ENCODE results near the gene SPZ1.
"Not testable (repeated sequence)": the region's sequence is repeated elsewhere in the genome, so short reads cannot be mapped to it uniquely, and the experiment has no call there.

Gene SPZ1

GRCh38 chr5:80299601-80300000 lies 20.2 kb upstream of the SPZ1 start:
- Histone ChIP-seq H3K9me3 (ENCODE audit: control insufficient read depth, insufficient read depth, low read depth, low read length) (peaks cover 9% of the 10 kb centered on the region), H3K27ac (ENCODE audit: low read depth, low read length) (no peak overlapping the region), H3K27me3 (ENCODE audit: control insufficient read depth, insufficient read depth, low read length) (no peaks in the 10 kb centered on the region)

GRCh38 chr5:80300125-80300524 lies 19.7 kb upstream of the SPZ1 start:
- H3K36me3 ChIP-seq (ENCODE audit: control insufficient read depth, insufficient read depth, low read length): no peaks in the 10 kb centered on the region
- H3K4me3 ChIP-seq (ENCODE audit: low read depth, low read length): no peak overlapping the region
- no peak overlapping the region for H3K27ac ChIP-seq (ENCODE audit: low read depth, low read length)
- H3K9ac ChIP-seq (ENCODE audit: low read length): no peak overlapping the region
- no peaks in the 10 kb centered on the region; the same call in 1 of the 2 replicates for H3K4me1 ChIP-seq (ENCODE audit: control insufficient read depth, insufficient read depth, low read length)
- peaks cover 9% of the 10 kb centered on the region for H3K9me3 ChIP-seq (ENCODE audit: control insufficient read depth, insufficient read depth, low read depth, low read length)
- H3K27me3 ChIP-seq (ENCODE audit: control insufficient read depth, insufficient read depth, low read length): no peaks in the 10 kb centered on the region

More at GRCh38 chr5:80299601-80300000, 20.2 kb upstream of the SPZ1 start:
- H3K36me3 ChIP-seq (ENCODE audit: control insufficient read depth, insufficient read depth, low read length): no peaks in the 10 kb centered on the region
- no peaks in the 10 kb centered on the region; the same call in 1 of the 2 replicates for H3K4me1 ChIP-seq (ENCODE audit: control insufficient read depth, insufficient read depth, low read length)
- no peak overlapping the region for H3K9ac ChIP-seq (ENCODE audit: low read length)
- H3K4me3 ChIP-seq (ENCODE audit: low read depth, low read length): no peak overlapping the region

- H3K9ac ChIP-seq (ENCODE audit: low read length); H3K9me3 ChIP-seq (ENCODE audit: control insufficient read depth, insufficient read depth, low read depth, low read length); H3K4me1 ChIP-seq (ENCODE audit: control insufficient read depth, insufficient read depth, low read length); H3K27me3 ChIP-seq (ENCODE audit: control insufficient read depth, insufficient read depth, low read length); H3K36me3 ChIP-seq (ENCODE audit: control insufficient read depth, insufficient read depth, low read length); H3K4me3 ChIP-seq (ENCODE audit: low read depth, low read length); H3K27ac ChIP-seq (ENCODE audit: low read depth, low read length): not testable (repeated sequence)
Observed at GRCh38 chr5:80300796-80301195, 19.0 kb upstream of the SPZ1 start.

- H3K4me1 ChIP-seq (ENCODE audit: control insufficient read depth, insufficient read depth, low read length); H3K4me3 ChIP-seq (ENCODE audit: low read depth, low read length); H3K9ac ChIP-seq (ENCODE audit: low read length); H3K27ac ChIP-seq (ENCODE audit: low read depth, low read length); H3K27me3 ChIP-seq (ENCODE audit: control insufficient read depth, insufficient read depth, low read length); H3K36me3 ChIP-seq (ENCODE audit: control insufficient read depth, insufficient read depth, low read length); H3K9me3 ChIP-seq (ENCODE audit: control insufficient read depth, insufficient read depth, low read depth, low read length): not testable (repeated sequence)
Observed at GRCh38 chr5:80301342-80301741, 18.5 kb upstream of the SPZ1 start.

- peaks cover 12% of the 10 kb centered on the region for H3K9me3 ChIP-seq (ENCODE audit: control insufficient read depth, insufficient read depth, low read depth, low read length)
- no peak overlapping the region for H3K4me3 ChIP-seq (ENCODE audit: low read depth, low read length)
- H3K9ac ChIP-seq (ENCODE audit: low read length): no peak overlapping the region
- H3K36me3 ChIP-seq (ENCODE audit: control insufficient read depth, insufficient read depth, low read length): no peaks in the 10 kb centered on the region
- no peaks in the 10 kb centered on the region for H3K27me3 ChIP-seq (ENCODE audit: control insufficient read depth, insufficient read depth, low read length)
- H3K4me1 ChIP-seq (ENCODE audit: control insufficient read depth, insufficient read depth, low read length): no peaks in the 10 kb centered on the region; the same call in 1 of the 2 replicates
- no peak overlapping the region for H3K27ac ChIP-seq (ENCODE audit: low read depth, low read length)
Observed at GRCh38 chr5:80302636-80303035, 17.2 kb upstream of the SPZ1 start.

GRCh38 chr5:80308526-80308925 lies 11.3 kb upstream of the SPZ1 start:
- Histone ChIP-seq H3K4me1 (ENCODE audit: control insufficient read depth, insufficient read depth, low read length) (no peaks in the 10 kb centered on the region; the same call in 1 of the 2 replicates), H3K9me3 (ENCODE audit: control insufficient read depth, insufficient read depth, low read depth, low read length) (peaks cover 22% of the 10 kb centered on the region), H3K4me3 (ENCODE audit: low read depth, low read length) (no peak overlapping the region), H3K27me3 (ENCODE audit: control insufficient read depth, insufficient read depth, low read length) (no peaks in the 10 kb centered on the region), H3K36me3 (ENCODE audit: control insufficient read depth, insufficient read depth, low read length) (no peaks in the 10 kb centered on the region), H3K9ac (ENCODE audit: low read length) (no peak overlapping the region), H3K27ac (ENCODE audit: low read depth, low read length) (no peak overlapping the region)

GRCh38 chr5:80309871-80310665 lies 9.7 kb upstream of the SPZ1 start:
- Histone ChIP-seq H3K36me3 (ENCODE audit: control insufficient read depth, insufficient read depth, low read length) (no peaks in the 10 kb centered on the region), H3K27me3 (ENCODE audit: control insufficient read depth, insufficient read depth, low read length) (no peaks in the 10 kb centered on the region), H3K4me3 (ENCODE audit: low read depth, low read length) (no peak overlapping the region), H3K9ac (ENCODE audit: low read length) (no peak overlapping the region), H3K4me1 (ENCODE audit: control insufficient read depth, insufficient read depth, low read length) (no peaks in the 10 kb centered on the region; the same call in 1 of the 2 replicates), H3K27ac (ENCODE audit: low read depth, low read length) (no peak overlapping the region), H3K9me3 (ENCODE audit: control insufficient read depth, insufficient read depth, low read depth, low read length) (peaks cover 22% of the 10 kb centered on the region)

- Histone ChIP-seq H3K27ac (ENCODE audit: low read depth, low read length) (no peak overlapping the region), H3K4me3 (ENCODE audit: low read depth, low read length) (no peak overlapping the region), H3K36me3 (ENCODE audit: control insufficient read depth, insufficient read depth, low read length) (no peaks in the 10 kb centered on the region), H3K4me1 (ENCODE audit: control insufficient read depth, insufficient read depth, low read length) (no peaks in the 10 kb centered on the region), H3K9ac (ENCODE audit: low read length) (no peak overlapping the region), H3K27me3 (ENCODE audit: control insufficient read depth, insufficient read depth, low read length) (no peaks in the 10 kb centered on the region), H3K9me3 (ENCODE audit: control insufficient read depth, insufficient read depth, low read depth, low read length) (peaks cover 8% of the 10 kb centered on the region; the same call in 1 of the 2 replicates)
Observed at GRCh38 chr5:80315244-80315643, 4.6 kb upstream of the SPZ1 start.

- H3K9ac ChIP-seq (ENCODE audit: low read length): no peak overlapping the region
- H3K27ac ChIP-seq (ENCODE audit: low read depth, low read length): no peak overlapping the region
- no peaks in the 10 kb centered on the region for H3K9me3 ChIP-seq (ENCODE audit: control insufficient read depth, insufficient read depth, low read depth, low read length)
- no peak overlapping the region for H3K4me3 ChIP-seq (ENCODE audit: low read depth, low read length)
- no peaks in the 10 kb centered on the region for H3K4me1 ChIP-seq (ENCODE audit: control insufficient read depth, insufficient read depth, low read length)
- no peaks in the 10 kb centered on the region for H3K27me3 ChIP-seq (ENCODE audit: control insufficient read depth, insufficient read depth, low read length)
- no peaks in the 10 kb centered on the region for H3K36me3 ChIP-seq (ENCODE audit: control insufficient read depth, insufficient read depth, low read length)
Observed at GRCh38 chr5:80318212-80318611, 1.6 kb upstream of the SPZ1 start.

- Histone ChIP-seq H3K27ac (ENCODE audit: low read depth, low read length) (no peak overlapping the region), H3K27me3 (ENCODE audit: control insufficient read depth, insufficient read depth, low read length) (no peaks in the 10 kb centered on the region)
Observed at GRCh38 chr5:80324912-80325311, 5.1 kb downstream of the SPZ1 start.

GRCh38 chr5:80326468-80326867 lies 6.7 kb downstream of the SPZ1 start:
- Histone ChIP-seq H3K9me3 (ENCODE audit: control insufficient read depth, insufficient read depth, low read depth, low read length) (no peaks in the 10 kb centered on the region), H3K4me3 (ENCODE audit: low read depth, low read length) (no peak overlapping the region), H3K36me3 (ENCODE audit: control insufficient read depth, insufficient read depth, low read length) (no peaks in the 10 kb centered on the region), H3K27ac (ENCODE audit: low read depth, low read length) (no peak overlapping the region), H3K27me3 (ENCODE audit: control insufficient read depth, insufficient read depth, low read length) (no peaks in the 10 kb centered on the region), H3K9ac (ENCODE audit: low read length) (no peak overlapping the region), H3K4me1 (ENCODE audit: control insufficient read depth, insufficient read depth, low read length) (no peaks in the 10 kb centered on the region)

More at GRCh38 chr5:80324912-80325311, 5.1 kb downstream of the SPZ1 start:
- no peaks in the 10 kb centered on the region for H3K36me3 ChIP-seq (ENCODE audit: control insufficient read depth, insufficient read depth, low read length)
- H3K4me1 ChIP-seq (ENCODE audit: control insufficient read depth, insufficient read depth, low read length): no peaks in the 10 kb centered on the region
- H3K9me3 ChIP-seq (ENCODE audit: control insufficient read depth, insufficient read depth, low read depth, low read length): no peaks in the 10 kb centered on the region
- H3K4me3 ChIP-seq (ENCODE audit: low read depth, low read length): no peak overlapping the region
- no peak overlapping the region for H3K9ac ChIP-seq (ENCODE audit: low read length)
